Activated B cell treated with CpG ODN at 0.5 μM for 24 hours (primary cell): Measurements from ENCODE around the gene CHN1. TPM values are rescaled to one million over a fixed set of nuclear protein-coding genes. Genes with fewer than 3 reads are reported as not detected.

ENCODE experiments used
- ATAC-seq: fragments of 200-7000 bp; cut with Tn5 transposase; one replicate; pipeline ENCODE4 v1.10.0; 2021; ENCODE audit warnings: low read depth, mild to moderate bottlenecking, moderate library complexity
- CTCF ChIA-PET: fragments of 350-600 bp; sonication (Branson Sonifier 250); formaldehyde crosslinking; loops from one replicate; lab custom pipeline; 2021; ENCODE audit warnings: antibody characterized with exemption; lab: Charles Lee
- POLR2A ChIA-PET: fragments of 350-600 bp; sonication (Branson Sonifier 250); formaldehyde crosslinking; loops from one replicate; lab custom pipeline; 2021; ENCODE audit warnings: antibody characterized with exemption; lab: Charles Lee
- DNase-seq: peaks from one replicate; pipeline ENCODE4 v3.0.0; 2022
- H3K27ac Mint-ChIP-seq: one replicate; pipeline ENCODE4 v1.8.0; 2020; ENCODE audit warnings: mixed read lengths
- H3K27me3 Mint-ChIP-seq: one replicate; pipeline ENCODE4 v1.8.0; 2021; ENCODE audit warnings: mixed read lengths
- H3K36me3 Mint-ChIP-seq: one replicate; pipeline ENCODE4 v1.8.0; 2021; ENCODE audit warnings: low read depth, mixed read lengths
- H3K4me1 Mint-ChIP-seq: one replicate; pipeline ENCODE4 v1.8.0; 2021; ENCODE audit warnings: mixed read lengths
- H3K4me3 Mint-ChIP-seq: one replicate; pipeline ENCODE4 v1.8.0; 2020; ENCODE audit warnings: mild to moderate bottlenecking, mixed read lengths
- H3K9me3 Mint-ChIP-seq: one replicate; pipeline ENCODE4 v1.8.0; 2020; ENCODE audit warnings: mixed read lengths
- intact Hi-C: fragments of 100-400 bp; cut with micrococcal nuclease; formaldehyde crosslinking; loops from one replicate; pipeline ENCODE4 v1.15.1; 2024
- total RNA-seq: library from RNA; stranded (reverse); gene quantifications from 2 replicates; pipeline ENCODE4 v1.2.3, GENCODE V29; 2022
- TF ChIP-seq, protein P1 (sequence below): fragments of 200-600 bp; IDR thresholded peaks from one replicate; pipeline ENCODE4 v1.8.0; 2022; ENCODE audit warnings: antibody characterized with exemption, mild to moderate bottlenecking

The CHN1 gene
- total RNA-seq, 1 donor from 2014 or later: 0.80 TPM

DNA sequence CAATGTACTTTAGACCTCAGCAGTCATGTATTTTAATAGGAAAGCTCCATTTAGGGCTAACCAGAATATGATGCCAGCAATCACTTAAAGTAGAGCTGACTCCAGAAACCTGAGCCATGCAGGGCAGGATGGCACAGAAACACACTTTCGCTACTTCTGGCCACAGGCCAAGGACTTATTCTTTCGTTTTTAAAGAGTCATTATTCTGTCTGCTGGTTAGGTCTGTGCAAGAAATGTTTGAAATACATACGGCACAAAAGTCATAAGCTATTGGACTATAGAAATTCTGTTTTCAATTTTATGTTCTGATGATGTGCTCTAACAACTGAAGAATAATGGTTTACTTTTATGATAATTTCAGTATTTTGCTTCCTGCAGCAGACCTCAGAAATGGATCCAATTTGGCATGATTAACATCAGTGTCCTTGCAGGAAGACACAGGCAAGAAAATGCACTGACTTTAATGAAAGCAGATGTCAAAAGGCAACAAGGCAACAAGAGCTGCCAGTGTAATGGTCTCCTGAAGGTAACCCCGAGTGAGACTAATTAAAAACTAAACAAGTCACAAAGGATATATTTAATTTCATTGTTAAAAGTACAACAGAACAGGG is 126.5 kb downstream of the CHN1 start:
- ATAC-seq (no peak), DNase-seq (no peak)
- no peak overlapping the region for H3K4me3 Mint-ChIP-seq
- CTCF ChIA-PET: no interaction called here
- no peaks in the 10 kb centered on the region for H3K27me3 Mint-ChIP-seq
- H3K4me1 Mint-ChIP-seq: no peaks in the 10 kb centered on the region
- no peaks in the 10 kb centered on the region for H3K9me3 Mint-ChIP-seq
- no peaks in the 10 kb centered on the region for H3K36me3 Mint-ChIP-seq
- intact Hi-C loops: no loop called here
- POLR2A ChIA-PET: no interaction called here
- no peak overlapping the region for H3K27ac Mint-ChIP-seq
- TF ChIP-seq, protein P1, sequence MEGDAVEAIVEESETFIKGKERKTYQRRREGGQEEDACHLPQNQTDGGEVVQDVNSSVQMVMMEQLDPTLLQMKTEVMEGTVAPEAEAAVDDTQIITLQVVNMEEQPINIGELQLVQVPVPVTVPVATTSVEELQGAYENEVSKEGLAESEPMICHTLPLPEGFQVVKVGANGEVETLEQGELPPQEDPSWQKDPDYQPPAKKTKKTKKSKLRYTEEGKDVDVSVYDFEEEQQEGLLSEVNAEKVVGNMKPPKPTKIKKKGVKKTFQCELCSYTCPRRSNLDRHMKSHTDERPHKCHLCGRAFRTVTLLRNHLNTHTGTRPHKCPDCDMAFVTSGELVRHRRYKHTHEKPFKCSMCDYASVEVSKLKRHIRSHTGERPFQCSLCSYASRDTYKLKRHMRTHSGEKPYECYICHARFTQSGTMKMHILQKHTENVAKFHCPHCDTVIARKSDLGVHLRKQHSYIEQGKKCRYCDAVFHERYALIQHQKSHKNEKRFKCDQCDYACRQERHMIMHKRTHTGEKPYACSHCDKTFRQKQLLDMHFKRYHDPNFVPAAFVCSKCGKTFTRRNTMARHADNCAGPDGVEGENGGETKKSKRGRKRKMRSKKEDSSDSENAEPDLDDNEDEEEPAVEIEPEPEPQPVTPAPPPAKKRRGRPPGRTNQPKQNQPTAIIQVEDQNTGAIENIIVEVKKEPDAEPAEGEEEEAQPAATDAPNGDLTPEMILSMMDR: no peak

GRCh38 chr2:174877751-174878150 is 127.4 kb downstream of the CHN1 start:
- ChIA-PET POLR2A (no interaction called here), CTCF (no interaction called here)
- intact Hi-C loops: no loop called here
- DNase-seq: no peak
- Mint-ChIP-seq H3K4me3 (no peak overlapping the region), H3K4me1 (no peaks in the 10 kb centered on the region), H3K27ac (no peak overlapping the region), H3K36me3 (no peaks in the 10 kb centered on the region), H3K9me3 (no peaks in the 10 kb centered on the region), H3K27me3 (no peaks in the 10 kb centered on the region)
- ATAC-seq: no peak
- TF ChIP-seq, protein P1: no peak

DNA sequence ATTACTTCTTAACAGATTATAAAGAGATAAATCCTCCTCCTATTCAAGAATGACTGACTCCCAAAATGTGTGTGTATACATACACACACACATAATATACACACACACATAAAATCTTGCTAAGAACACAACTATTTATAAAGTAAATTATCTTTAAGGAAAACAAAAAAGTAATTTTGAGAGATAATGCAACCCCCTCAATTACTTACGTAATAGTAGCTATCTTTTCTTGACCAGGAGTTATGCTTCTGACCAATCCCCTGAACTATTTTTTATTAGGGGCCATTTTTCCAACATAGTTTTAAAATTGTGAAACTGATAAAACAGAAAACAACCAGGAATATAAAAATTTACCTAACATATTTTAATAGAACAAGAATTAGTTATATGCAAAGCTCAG is 127.9 kb downstream of the CHN1 start:
- TF ChIP-seq, protein P1: no peak
- ATAC-seq: no peak
- intact Hi-C loops: no loop called here
- CTCF ChIA-PET: no interaction called here
- no peaks in the 10 kb centered on the region for H3K4me1 Mint-ChIP-seq
- no peak for DNase-seq
- no peaks in the 10 kb centered on the region for H3K36me3 Mint-ChIP-seq
- H3K9me3 Mint-ChIP-seq: no peaks in the 10 kb centered on the region
- H3K27me3 Mint-ChIP-seq: no peaks in the 10 kb centered on the region
- no peak overlapping the region for H3K27ac Mint-ChIP-seq
- H3K4me3 Mint-ChIP-seq: no peak overlapping the region
- POLR2A ChIA-PET: no interaction called here

- Mint-ChIP-seq H3K36me3 (no peaks in the 10 kb centered on the region), H3K4me3 (no peak overlapping the region), H3K27ac (no peak overlapping the region), H3K4me1 (no peaks in the 10 kb centered on the region), H3K27me3 (peaks cover 2% of the 10 kb centered on the region), H3K9me3 (no peaks in the 10 kb centered on the region)
- intact Hi-C loops: no loop called here
- ChIA-PET CTCF (no interaction called here), POLR2A (no interaction called here)
- DNase-seq: no peak
- TF ChIP-seq, protein P1: no peak
- ATAC-seq: no peak
Measured at GRCh38 chr2:174874085-174874484, 131.1 kb downstream of the CHN1 start.

GRCh38 chr2:174873471-174873870 is 131.7 kb downstream of the CHN1 start:
- no peak for ATAC-seq
- Mint-ChIP-seq H3K27me3 (peaks cover 2% of the 10 kb centered on the region), H3K4me1 (no peaks in the 10 kb centered on the region), H3K27ac (no peak overlapping the region), H3K4me3 (no peak overlapping the region), H3K36me3 (no peaks in the 10 kb centered on the region), H3K9me3 (no peaks in the 10 kb centered on the region)
- TF ChIP-seq, protein P1: no peak
- POLR2A ChIA-PET: no interaction called here
- intact Hi-C loops: no loop called here
- CTCF ChIA-PET: no interaction called here
- no peak for DNase-seq
